ENCODE results near the gene KAZN.

Gene KAZN

DNA sequence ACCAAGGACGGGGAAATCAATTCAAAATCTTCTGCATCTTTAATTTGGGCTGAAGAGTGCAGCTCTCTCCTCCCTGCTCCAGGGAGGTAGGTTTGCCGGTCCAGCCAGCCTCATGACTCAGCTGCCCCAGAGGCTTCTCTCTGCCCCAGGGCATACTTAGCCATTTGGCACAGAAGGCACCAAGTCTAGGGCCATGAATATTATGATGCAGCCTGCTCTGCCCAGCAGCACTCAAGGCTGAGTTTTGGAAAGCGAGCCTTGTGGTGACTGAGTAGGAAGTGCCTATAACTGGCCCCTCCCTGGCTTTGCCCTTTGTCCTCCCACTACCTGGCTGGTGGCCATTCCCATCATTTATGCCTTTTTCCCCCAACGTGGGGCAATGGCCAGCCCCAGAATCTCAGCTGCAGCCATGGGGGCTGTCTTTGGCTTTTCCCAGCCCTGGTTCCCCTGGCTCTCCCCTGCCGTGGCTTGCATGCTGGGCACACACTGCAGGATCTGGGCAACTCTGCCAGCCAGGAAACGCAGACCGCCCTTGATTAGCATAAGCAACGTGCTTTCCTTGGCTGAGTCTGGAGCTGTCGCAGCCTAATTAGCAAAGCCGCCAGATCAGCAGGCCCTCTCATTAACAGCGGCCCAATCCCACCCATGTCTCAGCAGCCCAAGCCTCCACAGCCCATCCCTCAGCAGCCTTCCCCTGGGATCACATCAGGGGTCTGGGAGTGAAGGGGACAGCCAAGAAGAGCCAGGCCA lies 296.5 kb downstream of the KAZN start:
- TF ChIP-seq, protein P1, sequence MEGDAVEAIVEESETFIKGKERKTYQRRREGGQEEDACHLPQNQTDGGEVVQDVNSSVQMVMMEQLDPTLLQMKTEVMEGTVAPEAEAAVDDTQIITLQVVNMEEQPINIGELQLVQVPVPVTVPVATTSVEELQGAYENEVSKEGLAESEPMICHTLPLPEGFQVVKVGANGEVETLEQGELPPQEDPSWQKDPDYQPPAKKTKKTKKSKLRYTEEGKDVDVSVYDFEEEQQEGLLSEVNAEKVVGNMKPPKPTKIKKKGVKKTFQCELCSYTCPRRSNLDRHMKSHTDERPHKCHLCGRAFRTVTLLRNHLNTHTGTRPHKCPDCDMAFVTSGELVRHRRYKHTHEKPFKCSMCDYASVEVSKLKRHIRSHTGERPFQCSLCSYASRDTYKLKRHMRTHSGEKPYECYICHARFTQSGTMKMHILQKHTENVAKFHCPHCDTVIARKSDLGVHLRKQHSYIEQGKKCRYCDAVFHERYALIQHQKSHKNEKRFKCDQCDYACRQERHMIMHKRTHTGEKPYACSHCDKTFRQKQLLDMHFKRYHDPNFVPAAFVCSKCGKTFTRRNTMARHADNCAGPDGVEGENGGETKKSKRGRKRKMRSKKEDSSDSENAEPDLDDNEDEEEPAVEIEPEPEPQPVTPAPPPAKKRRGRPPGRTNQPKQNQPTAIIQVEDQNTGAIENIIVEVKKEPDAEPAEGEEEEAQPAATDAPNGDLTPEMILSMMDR (IDR thresholded peaks at IDR 0.05; ENCODE audit: low read depth, low read length) = no peak

DNA sequence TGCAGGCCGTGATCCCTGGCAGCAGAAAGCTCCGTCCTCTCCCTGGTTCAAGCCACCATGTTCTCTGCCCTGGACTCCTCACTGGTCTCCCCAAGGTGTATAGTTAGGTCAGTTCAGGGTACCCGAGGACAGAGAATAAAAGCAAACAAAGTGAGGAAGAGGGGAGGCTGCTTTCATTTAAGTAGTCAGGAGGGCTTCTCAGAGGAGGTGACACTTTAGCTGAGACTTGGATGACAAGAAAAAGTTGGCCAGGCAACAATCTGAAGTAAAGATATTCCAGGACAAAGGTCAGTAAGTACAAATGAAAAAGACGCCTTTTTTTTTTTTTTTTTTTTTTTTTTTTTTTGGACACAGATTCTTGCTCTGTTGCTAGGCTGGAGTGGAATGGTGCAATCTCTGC lies 297.2 kb downstream of the KAZN start:
- TF ChIP-seq, protein P1 (IDR thresholded peaks at IDR 0.05; ENCODE audit: low read depth, low read length) = no peak
- no peak overlapping the region for H3K4me3 ChIP-seq (ENCODE audit: low read depth, low read length)

More for the DNA sequence above, 296.5 kb downstream of the KAZN start:
- H3K4me3 ChIP-seq (ENCODE audit: low read depth, low read length) = no peak overlapping the region

- no peak overlapping the region for H3K4me3 ChIP-seq (ENCODE audit: low read depth, low read length)
- TF ChIP-seq, protein P1 (IDR thresholded peaks at IDR 0.05; ENCODE audit: low read depth, low read length) = no peak
Measured at GRCh38 chr1:14896381-14897079, 298.0 kb downstream of the KAZN start.

DNA sequence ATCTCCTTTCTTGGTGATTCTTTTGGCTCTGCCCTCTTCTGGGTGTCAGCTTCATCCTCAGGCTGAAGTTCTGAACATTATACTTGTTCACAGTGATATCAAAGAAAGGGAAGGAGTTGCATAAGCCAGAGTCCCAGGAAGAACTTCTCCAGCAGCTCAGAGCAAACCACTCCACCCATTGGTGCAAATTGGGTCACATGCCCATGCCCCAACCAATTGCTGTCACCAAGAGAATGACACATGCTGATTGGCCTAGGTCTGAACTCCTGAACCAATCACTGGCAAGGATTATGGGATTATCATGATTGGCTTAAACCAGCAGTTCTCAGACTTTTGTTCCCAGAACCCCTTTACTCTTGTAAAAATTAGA lies 298.6 kb downstream of the KAZN start:
- no peak overlapping the region for H3K4me3 ChIP-seq (ENCODE audit: low read depth, low read length)
- TF ChIP-seq, protein P1 (IDR thresholded peaks at IDR 0.05; ENCODE audit: low read depth, low read length) = no peak

- TF ChIP-seq, protein P1 (IDR thresholded peaks at IDR 0.05; ENCODE audit: low read depth, low read length) = no peak
- no peak overlapping the region for H3K4me3 ChIP-seq (ENCODE audit: low read depth, low read length)
Measured at GRCh38 chr1:14897547-14897946, 299.1 kb downstream of the KAZN start.

DNA sequence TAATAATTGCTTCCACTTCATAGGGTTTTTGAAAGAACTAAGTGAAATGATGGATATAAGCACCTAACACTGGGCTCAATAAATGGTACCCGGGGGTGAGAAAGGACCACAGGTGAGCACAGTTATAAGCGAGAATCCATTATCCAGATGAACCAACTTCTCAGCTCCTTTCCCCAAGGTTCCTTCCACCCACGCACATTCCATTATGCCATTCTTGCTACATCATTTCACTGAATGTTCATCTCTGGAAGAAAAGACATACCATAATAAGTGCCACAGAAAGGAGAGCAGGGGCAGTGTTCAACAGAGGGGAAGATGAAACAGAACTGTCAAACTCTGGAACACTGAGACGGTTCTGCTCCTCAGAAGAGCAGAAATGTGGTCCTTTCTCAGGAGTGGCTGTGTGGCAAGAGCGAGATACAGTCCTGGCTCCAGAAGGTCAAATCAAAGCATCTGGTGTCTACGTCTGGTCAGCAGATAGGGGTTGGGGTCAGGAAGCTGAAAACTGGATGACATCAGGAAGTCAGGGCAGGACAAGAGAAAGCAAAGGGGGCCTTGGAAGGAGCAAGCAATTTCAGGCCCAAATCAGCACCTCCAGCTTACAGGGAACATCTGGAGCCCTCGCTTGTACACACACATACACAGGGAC lies 299.6 kb downstream of the KAZN start:
- TF ChIP-seq, protein P1 (IDR thresholded peaks at IDR 0.05; ENCODE audit: low read depth, low read length) = no peak
- no peak overlapping the region for H3K4me3 ChIP-seq (ENCODE audit: low read depth, low read length)

DNA sequence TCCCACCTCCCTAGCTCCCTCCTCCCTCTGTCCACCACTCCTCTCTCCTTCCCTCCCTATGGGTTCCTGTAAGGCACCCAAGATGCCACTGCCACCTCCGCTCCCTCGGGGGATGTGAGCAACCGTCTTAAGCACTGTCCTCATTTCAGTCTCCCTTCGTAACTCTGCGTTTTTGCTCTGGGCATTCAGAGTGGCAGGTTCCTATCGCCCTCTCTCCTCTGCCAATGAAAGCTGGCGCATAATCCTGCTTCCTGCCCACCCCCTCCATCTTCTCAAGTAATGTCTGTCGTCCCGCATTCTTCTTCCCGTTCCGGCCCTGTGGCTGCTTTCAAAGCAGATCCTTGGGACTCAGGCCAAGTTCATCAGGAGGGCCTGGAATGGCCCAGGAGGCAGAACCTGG lies 301.2 kb downstream of the KAZN start:
- H3K4me3 ChIP-seq (ENCODE audit: low read depth, low read length) = no peak overlapping the region
- TF ChIP-seq, protein P1 (IDR thresholded peaks at IDR 0.05; ENCODE audit: low read depth, low read length) = no peak
